ENCODE data around the gene RASSF5.
A peak's percentile ranks its signal among the peaks of the same experiment; 100 is the strongest.

RASSF5 gene

DNA sequence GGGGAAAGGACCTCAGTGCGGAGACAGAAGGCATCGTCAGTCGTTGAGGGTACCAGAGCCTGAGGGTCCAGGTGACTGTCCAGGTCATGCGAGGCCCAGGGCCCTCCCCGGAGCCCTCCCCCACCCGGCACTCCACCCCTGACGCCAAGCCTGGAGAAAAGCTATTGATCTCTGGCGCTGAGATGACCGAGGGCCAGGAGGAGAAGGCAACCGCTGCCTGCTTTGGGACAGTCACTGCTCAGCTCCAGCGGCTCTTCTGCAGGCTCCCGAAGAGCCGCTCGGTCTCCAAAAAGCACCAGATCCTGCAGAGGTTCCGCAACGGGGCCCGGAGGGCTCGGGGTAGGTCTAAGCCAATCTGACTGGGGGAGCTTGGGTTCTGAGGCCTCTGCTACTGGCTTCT, 10.9 kb downstream of the RASSF5 start:
- DNase-seq: no peak

- DNase-seq: no peak
These were observed 11.4 kb downstream of the RASSF5 start for GRCh38 chr1:206518743-206519142.

GRCh38 chr1:206521127-206521526, 13.8 kb downstream of the RASSF5 start:
- no peak for DNase-seq

GRCh38 chr1:206521694-206522402, 14.5 kb downstream of the RASSF5 start:
- no peak for DNase-seq

DNA sequence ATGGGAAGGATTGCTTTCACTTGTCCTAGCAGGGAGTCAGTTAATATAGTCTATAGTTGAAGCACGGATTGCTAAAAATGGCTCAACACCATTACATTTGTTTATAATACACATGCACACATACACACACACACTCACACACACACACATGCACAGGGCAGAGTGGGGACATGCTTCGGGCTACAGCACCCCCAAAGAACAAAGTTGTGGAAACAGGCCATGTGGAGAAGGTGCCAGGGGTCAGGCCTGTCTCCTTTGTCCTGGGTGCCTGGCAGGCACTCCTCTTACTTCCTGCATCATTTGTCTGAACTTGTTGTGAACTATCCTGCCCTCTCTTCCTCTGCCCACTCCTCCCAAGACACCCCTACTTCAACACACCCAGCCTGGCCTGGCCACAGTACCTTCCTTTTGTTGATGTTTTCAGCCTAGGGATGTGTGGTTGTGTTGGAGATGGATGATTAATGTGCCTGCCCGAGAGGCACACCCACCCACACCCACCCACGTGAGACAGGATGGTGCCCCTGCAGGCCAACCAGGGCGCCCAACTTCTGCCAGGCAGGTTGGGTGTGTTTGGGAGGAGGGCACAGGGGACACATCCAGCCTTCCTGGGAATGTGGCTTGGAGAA, 17.5 kb downstream of the RASSF5 start:
- no peak for DNase-seq

DNA sequence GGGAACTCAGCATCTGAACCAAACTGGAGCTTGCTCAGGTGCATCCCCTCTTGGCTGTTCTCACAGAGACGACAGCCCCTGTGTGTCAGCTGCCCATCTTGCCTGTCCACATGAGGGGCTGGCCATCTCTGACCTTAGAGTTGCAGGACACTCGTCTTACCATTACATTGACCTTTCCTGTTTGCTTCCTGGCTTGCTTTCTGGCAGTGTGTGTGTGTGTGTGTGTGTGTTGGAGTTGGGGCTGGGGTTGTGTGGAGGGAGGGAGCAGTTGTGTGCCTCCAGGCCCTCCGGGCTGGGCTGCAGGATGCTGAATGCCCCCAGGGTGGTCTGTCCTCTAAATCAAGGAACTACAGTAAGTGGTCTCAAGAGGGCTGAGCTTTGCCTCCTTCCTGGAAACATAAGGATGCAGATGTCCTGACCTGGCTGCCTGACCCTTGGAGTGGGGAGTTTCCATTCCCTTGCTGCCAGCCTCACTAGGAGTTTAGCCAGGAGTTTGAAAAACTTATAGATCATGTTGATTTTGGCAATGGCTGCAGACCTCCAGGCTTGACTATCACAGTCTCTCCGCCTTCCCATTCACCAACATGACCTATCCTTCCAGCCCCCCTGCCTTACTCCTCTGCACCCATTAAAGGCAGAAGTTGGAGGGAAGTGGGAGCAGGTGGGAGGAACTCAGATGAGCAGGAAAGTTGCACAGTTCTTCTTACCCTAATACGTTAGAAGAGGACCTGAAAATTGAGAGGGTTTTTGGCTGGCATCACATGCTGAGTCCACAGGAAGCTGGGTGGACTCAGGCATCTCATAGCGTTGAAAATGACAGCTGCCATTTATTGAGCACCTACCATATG, 19.0 kb downstream of the RASSF5 start:
- no peak for DNase-seq

- DNase-seq: no peak
These were observed 22.1 kb downstream of the RASSF5 start for GRCh38 chr1:206529425-206529824.

GRCh38 chr1:206532368-206532767, 25.0 kb downstream of the RASSF5 start:
- no peak for DNase-seq

- DNase-seq: no peak
These were observed 27.2 kb downstream of the RASSF5 start for GRCh38 chr1:206534552-206534951.

GRCh38 chr1:206535853-206536188, 28.5 kb downstream of the RASSF5 start:
- no peak for DNase-seq

DNA sequence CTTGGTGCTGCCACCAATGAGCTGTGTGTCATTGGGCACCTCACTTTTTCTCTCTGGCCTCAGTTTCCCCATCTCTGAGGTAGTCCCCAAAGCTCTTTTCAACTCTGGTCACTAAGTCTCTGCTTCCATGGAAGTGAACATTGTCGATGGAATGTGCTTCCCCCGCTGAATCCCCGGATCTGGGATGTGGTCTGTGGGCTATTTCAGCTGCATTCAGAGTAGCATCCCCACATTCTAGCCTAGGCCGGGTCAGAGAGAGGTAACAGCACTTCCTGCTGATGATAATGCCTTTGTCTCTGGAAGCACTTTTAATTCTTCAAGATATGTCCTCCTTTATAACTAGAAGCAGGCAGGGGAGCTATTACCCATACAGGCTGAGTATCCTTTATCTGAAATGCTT, 29.8 kb downstream of the RASSF5 start:
- DNase-seq: no peak

DNA sequence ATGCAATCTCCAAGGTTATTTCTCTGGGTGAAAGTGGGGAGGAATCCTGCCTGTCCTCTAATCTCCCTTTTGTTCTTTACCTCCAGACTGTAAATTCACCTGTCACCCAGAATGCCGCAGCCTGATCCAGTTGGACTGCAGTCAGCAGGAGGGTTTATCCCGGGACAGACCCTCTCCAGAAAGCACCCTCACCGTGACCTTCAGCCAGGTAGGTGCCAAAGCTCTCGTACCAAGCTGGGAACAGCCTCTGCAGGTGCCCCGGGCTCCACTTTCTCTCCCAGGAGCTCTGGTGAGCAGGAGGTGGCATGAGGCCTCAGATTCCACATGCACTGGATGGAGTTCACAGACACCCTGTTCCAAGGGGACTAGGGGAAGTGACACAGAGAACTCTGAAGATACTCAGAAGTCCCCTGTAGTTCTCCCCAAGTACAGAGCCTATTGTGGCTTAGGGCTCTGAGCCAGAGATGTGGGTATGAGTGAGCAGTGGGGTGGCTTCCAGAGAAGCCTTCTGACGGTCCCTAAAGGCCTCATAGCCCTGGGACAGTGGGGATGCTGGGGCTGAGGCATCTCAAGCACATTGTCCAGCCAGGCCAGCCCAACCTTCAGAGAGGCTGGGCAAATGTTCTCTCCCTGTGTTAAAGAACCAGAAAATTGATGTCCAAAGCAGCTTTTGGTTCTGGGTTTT, 30.9 kb downstream of the RASSF5 start:
- DNase-seq: no peak

GRCh38 chr1:206538901-206539640, 31.7 kb downstream of the RASSF5 start:
- no peak for DNase-seq

- no peak for DNase-seq
These were observed 32.9 kb downstream of the RASSF5 start for GRCh38 chr1:206540044-206540780.

DNA sequence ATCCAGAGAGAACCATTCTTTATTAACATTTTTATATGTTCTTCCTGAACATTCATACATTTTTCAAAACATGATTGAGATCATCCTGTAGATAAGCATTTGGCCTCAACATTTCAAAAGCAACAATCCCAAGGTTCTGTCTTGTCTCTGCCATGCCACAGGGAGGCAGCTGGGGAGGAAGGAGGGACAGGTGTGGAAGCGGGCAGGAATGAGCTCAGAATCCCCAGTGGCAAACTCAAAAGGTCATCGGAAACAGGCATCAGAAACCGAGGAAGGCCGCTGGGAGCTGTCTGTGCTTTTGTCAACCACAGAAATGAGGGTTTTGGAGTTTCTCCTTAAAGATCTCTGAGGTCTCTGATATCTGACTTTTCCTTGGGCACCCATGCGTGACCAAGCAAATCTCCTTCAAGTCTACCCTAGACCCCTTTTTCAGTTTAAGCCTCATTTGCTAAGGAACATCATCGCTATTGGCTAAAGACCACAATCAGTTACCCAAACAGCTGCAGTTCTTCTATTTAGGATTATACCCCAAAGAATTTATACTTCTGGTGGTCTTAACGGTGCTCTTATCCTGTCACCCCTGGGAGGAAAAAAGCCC, 34.0 kb downstream of the RASSF5 start:
- no peak for DNase-seq

GRCh38 chr1:206544562-206545257, 37.4 kb downstream of the RASSF5 start:
- peak; percentile 78 to 91 for DNase-seq

- no peak for DNase-seq
These were observed 38.0 kb downstream of the RASSF5 start for GRCh38 chr1:206545351-206545750.

- no peak for DNase-seq
These were observed 39.8 kb downstream of the RASSF5 start for GRCh38 chr1:206547104-206547503.

GRCh38 chr1:206550446-206550845, 43.1 kb downstream of the RASSF5 start:
- DNase-seq: no peak

DNA sequence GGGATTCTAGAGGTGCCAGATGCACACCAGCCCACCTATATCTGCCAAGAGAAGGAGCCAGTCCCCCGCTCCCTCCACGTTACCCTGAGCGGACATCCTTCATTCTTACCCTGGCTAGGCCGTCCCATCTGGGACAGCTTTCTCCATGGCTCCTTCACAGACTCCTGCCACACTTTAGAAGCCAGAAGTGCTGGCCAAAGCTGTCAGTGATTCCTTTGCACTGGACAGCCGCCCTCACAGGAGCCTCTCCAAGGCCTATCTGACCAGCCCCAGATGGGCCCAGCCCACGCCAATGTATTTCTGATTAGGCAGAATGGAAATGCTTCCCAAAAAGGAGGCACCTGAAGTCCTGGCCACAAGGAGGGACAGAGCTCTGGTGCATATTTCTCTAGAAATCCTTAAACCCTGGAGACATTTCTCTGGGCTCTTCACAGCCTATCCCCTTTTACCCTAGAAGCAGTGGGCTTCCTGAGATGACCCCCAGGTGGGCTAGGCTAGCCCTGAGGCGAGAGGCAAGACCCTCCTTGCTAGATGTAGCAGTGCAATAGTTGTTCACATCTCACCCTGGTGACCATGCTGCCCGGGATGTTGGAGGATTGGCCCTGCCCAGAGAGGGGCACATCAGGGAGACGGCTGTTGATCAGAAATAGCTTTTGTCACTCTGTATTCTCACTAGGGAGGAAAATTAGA, 44.1 kb downstream of the RASSF5 start:
- no peak for DNase-seq

Data from activated CD4-positive, alpha-beta T cell treated with anti-CD3 and anti-CD28 coated beads for 4 hours (primary cell).